ENCODE results near the gene PADI3. TPM values are rescaled to one million over a fixed set of nuclear protein-coding genes. Genes with fewer than 3 reads are reported as not detected.

Gene PADI3
- total and polyA plus RNA-seq, 9 of the 15 experiments (the other 6 are each of a cell fraction or from before 2014, with no cell fraction given): not detected

- TF ChIP-seq ZNF280B (CRISPR knock-in tag; IDR thresholded peaks at IDR 0.05): no peak
Observed at GRCh38 chr1:17315542-17316130, 66.7 kb downstream of the PADI3 start (continued).

GRCh38 chr1:17316704-17317103 lies 67.8 kb downstream of the PADI3 start:
- no peak overlapping the region for H3K4me2 ChIP-seq (ENCODE audit: insufficient read depth, low read length)
- 2% methylated on average over 9 of the region's 9 CpGs for WGBS (ENCODE audit: insufficient coverage, low coverage, missing lambda C conversion rate)
- CTCF ChIA-PET (ENCODE audit: low intra/inter-chr PET ratio): no interaction called here
- BruUV-seq (replicated peaks): no TSS peak
- ATAC-seq (no peak), FAIRE-seq (no peak), DNase-seq (ENCODE audit: extremely low read depth in 1 of 4, low spot score in 3 of 4) (no peak)
- H3K36me3 ChIP-seq (ENCODE audit: control insufficient read depth, insufficient read depth, low read length): no peaks in the 10 kb centered on the region
- H4K20me1 ChIP-seq (replicated peaks; ENCODE audit: control insufficient read depth, insufficient read depth, low read length): peaks cover 11% of the 10 kb centered on the region; the same call in 1 of the 2 replicates
- in situ Hi-C loops (cut with MboI): no loop called here
- no peaks in the 10 kb centered on the region for H3K4me1 ChIP-seq (replicated peaks in 1 of 2; ENCODE audit: control insufficient read depth in 2 of 2, insufficient read depth in 2 of 2, low read length in 2 of 2)
- no peak overlapping the region for H3K27ac ChIP-seq (ENCODE audit: extremely low read depth, low read depth, low read length)
- H3K27me3 ChIP-seq (ENCODE audit: control insufficient read depth in 2 of 2, insufficient read depth in 2 of 2, low read length in 2 of 2): peaks cover 27 to 65% of the 10 kb centered on the region in 2 experiments; a peak in 4 of 5 replicates
- H3K9me3 ChIP-seq (replicated peaks; ENCODE audit: control insufficient read depth, insufficient read depth, low read depth, low read length): no peaks in the 10 kb centered on the region
- H3K9me1 ChIP-seq (ENCODE audit: control insufficient read depth, insufficient read depth, low read length): no peaks in the 10 kb centered on the region
- no peak overlapping the region for H2AFZ ChIP-seq (ENCODE audit: low read depth, low read length)
- no peaks in the 10 kb centered on the region for H3K79me2 ChIP-seq (ENCODE audit: control insufficient read depth, insufficient read depth, low read length)
- intact Hi-C loops (cut with micrococcal nuclease): no loop called here
- POLR2A ChIA-PET: no interaction called here
- no peak overlapping the region for H3K4me3 ChIP-seq
- no peak overlapping the region for H3K9ac ChIP-seq (ENCODE audit: insufficient read depth in 1 of 2, low read depth in 2 of 2, low read length in 2 of 2)
- TF ChIP-seq SIRT6 (IDR thresholded peaks at IDR 0.05; ENCODE audit: low read depth, low read length) (no peak), ESRRA (IDR thresholded peaks at IDR 0.05; ENCODE audit: borderline replicate concordance, low read depth) (no peak), ZBTB40 (IDR thresholded peaks at IDR 0.05) (no peak), ZBTB40 (CRISPR knock-in tag; IDR thresholded peaks at IDR 0.05) (no peak)
